IMR-90 (cell line): ENCODE measurements around the gene LRP5.

Experiments used
- CHD1 ChIP-seq: IDR thresholded peaks from 2 replicates; pipeline ENCODE4 v1.6.1; 2012; ENCODE audit warnings: low read depth, low read length, improper control_type of control experiment
- CTCF ChIP-seq: conservative IDR thresholded peaks from 2 replicates; pipeline ENCODE4 v1.5.1; 2012; ENCODE audit warnings: mild to moderate bottlenecking, low read depth, low read length, improper control_type of control experiment
- POLR2A ChIP-seq: IDR thresholded peaks from 2 replicates; pipeline ENCODE4 v1.6.1; 2012; ENCODE audit warnings: mild to moderate bottlenecking, low read depth, low read length

- TF ChIP-seq CTCF (no peak), POLR2A (no peak), CHD1 (no peak)
Observed at GRCh38 chr11:68412593-68413475, 100.4 kb downstream of the LRP5 start.
